HG03575 (cell line): ENCODE measurements around the gene LGR4.

Experiments used
- ATAC-seq: cut with Tn5 transposase; IDR thresholded peaks from one replicate; pipeline ENCODE4 v1.9.1; 2021; ENCODE audit not compliant: unreplicated experiment, insufficient number of reproducible peaks, low FRiP score; ENCODE audit errors: extremely low read depth

LGR4 gene

DNA sequence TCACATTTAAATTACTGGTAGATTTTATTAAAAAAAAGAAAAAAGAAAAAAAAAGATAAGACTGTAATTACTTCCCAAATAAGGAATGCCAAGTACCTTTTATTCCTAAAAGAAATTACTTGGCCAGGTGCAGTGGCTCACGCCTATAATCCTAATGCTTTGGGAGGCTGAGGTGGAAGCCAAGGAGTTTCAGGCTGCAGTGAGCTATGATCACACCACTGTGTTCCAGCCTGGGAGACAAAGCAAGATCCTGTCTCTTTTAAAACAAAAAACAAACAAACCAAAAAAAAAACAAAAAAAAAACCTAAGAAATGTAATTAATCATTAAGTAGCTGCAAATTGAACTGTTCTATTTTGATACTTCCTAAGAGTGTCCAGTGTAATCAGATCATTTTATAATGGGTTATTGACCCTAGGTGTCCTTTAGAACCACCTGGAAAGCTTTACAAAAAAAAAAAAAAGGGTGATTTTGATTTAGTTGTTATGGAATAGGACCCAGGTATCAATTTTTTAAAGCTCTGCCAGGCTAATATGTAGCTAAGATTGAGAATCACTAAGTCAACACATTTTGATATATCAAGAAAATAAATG, 23.2 kb upstream of the LGR4 start:
- no peak for ATAC-seq

GRCh38 chr11:27489092-27489491, 16.5 kb upstream of the LGR4 start:
- no peak for ATAC-seq

GRCh38 chr11:27487706-27488105, 15.1 kb upstream of the LGR4 start:
- no peak for ATAC-seq

DNA sequence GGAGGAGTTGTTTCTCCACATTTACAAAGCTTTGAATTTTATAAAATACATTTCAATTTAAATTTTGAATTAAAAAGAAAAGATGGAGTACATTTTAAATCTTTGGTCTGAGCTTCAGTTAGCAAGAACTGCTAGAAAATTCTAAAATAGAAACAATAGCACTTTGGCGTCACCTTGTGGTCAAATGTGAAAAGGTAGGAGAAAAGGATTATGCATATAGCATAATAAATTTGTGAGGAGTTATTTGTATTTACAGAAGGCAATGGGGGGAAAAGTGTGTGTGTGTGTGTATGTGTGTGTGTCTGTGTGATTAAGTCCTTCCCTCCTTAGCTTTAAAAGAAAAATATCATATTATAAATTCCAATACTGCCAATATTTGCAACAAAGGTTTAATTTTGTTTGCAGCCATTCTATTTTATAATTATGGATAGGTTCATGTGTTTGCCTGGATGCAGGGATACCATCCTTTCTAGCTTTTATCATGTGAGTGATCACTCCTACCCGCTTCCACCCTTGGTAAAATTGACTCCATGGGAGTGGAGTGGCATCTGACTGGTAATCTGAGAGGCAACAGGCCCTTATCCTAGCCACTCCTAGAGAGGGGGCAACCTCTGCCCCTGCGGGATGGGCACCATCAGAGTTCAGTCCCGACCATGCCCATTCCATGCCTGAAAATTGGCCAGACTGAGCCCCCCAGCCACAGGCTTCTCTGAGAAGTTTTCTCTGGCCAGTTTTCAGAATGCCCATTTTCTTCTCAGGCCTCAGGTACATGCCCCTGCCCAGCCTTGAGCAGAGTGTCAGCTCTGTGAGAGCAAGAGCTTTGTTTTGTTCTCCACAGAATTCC, 13.6 kb upstream of the LGR4 start:
- ATAC-seq: no peak

- ATAC-seq: no peak
These were observed 10.2 kb upstream of the LGR4 start for GRCh38 chr11:27482793-27483192.

DNA sequence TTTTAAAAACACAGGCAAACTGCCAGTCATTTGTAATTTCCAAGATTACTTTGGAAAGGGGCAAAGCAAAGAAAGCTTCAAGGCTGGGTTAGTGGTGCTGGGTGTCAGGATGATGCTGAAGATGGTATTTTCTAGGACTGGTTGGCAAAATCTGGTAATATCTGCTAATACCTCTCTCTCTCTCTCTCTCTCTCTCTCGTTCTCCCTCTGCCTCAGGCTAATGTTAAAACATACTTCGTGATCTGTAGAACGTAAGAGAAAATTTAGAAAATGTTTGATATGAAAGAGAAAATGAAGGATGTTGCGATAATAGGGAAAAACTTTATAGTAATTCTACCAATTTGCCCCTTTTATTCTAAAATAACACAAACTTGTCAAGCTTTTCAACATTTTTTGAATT, 9.4 kb upstream of the LGR4 start:
- ATAC-seq: no peak

- ATAC-seq: no peak
These were observed 5.2 kb upstream of the LGR4 start for GRCh38 chr11:27477831-27478230.

DNA sequence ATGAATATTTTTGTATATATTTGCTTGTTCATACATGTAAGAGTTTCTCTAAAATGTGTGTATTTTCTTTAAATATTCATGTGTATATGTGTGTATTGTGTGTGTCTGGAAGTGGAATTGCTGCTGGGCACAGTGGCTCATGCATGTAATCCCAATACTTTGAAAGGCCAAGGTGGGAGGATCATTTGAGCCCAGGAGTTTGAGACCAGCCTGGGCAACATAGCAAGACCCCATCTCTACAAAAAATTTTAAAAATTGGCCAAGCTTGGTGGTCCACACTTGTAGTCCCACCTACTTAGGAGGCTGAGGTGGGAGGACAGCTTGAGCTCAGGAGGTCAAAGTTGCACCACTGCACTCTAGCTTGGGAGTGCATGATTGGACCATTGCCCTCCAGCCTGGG, 4.7 kb upstream of the LGR4 start:
- ATAC-seq: no peak

- ATAC-seq: no peak
These were observed 3.0 kb upstream of the LGR4 start for GRCh38 chr11:27475622-27476021.

- no peak for ATAC-seq
These were observed 422 bp upstream of the LGR4 start for GRCh38 chr11:27473017-27473406.

DNA sequence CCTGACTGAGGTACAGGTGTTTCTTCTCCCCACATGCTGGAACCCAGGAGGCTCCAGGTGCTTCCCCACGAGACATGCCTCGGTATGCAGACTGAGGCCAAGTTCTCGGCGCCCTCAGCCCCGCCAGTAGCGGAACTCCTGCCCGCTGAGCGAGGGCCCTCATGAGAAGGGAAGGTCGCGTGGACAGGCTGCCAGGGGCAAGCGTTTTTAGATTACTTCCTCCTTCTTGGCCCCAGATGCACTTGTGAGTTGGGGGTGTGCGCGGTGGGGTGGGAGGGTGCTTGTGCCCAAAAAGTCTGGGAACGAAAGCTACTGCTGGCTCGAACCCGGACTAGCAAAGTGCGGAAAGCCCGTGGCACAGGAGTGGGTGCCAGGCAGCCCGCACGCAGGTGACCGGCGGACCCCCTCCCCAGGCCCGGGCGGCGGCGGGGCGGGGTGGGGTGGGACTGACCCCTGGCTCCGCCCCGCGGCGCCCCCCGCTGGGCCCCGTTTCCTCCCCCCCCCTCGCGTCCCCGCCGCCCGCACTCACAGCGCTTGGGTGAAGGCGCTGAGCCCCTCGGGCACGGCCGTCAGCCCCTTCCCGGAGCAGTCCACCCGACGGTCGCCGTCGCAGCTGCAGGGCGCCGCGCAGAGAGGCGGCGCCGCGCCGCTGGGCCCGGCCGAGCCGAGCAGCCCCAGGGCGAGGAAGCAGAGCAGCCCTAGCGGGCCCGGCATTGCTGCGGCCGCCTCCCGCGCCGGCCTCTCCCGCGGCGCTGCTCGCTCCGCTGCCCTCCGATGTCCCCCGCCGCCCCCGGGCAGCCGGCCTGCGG, 797 bp downstream of the LGR4 start:
- ATAC-seq: no peak

- no peak for ATAC-seq
These were observed 1.6 kb downstream of the LGR4 start for GRCh38 chr11:27470826-27471588.

DNA sequence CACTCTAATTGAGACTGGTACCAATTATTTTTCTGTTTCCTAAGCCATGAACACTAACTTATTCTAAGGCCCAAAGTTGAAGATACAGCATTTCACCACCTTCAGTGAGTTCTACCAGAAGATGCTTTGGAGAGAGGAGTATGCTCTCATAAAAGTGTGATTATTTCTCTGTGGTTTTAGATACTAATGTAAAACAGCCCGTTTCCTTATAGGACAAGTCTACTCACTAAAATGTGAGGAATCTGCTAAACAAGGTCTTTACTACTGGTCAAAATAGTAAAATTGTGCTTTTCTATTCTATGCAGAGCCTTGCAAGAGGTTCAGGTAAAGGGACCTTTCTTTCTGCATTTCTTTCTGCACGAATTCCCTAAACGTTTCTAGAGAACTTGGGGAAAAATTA, 2.4 kb downstream of the LGR4 start:
- no peak for ATAC-seq

GRCh38 chr11:27468995-27469695, 3.4 kb downstream of the LGR4 start:
- no peak for ATAC-seq

DNA sequence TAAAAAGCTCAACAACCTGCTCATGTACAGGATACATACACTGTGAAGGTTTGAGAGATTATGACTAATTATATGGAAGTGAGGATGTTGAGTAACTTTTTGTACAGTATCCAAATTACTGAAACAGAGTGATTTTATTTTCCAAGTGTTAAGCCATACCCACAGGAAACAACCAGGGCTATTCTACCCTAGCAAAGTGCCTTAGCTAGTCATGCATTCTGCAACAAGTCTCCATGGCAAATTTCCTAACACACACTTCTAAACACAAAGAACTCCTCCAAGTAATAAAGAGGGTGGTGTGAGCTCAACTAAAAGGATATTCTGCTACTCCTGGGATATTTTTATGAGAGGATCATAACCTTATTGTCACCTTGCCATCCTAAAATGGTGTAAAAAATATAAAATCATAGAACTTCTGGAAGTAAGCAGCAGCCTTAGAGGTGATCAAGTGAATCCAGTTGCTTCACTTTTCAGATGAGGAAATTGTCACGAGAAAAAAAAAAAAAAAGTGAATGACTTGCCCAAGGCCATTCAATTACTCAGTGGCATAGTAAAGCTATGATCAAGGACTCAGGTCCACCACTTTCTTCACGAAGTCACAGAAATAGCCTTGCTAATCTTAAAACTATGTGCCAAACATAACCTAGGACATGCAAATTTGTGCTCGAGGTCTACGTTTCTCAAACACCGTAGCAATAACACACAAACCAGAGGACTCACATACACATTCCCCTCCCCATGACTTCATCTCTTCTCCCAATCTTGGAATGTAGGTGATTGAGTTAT, 4.2 kb downstream of the LGR4 start:
- no peak for ATAC-seq

GRCh38 chr11:27467181-27467913, 5.2 kb downstream of the LGR4 start:
- no peak for ATAC-seq

DNA sequence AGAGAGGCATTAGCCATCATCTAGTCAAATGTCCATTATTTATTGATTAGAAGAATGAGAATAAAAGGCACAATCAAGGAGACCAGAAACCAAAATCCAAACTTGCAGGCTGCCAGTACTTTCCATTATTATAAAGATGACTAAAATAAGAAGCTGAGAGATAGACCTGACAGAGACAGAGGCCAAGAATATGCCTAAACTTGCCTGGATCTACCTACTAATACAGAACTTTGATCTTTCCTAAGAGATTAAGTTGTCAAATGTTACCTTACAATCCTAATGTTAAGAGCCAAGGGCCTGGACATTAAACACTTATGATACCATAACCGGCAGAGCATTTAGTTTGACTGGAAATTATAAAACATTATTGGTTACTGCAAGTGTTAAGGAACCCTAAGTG, 6.2 kb downstream of the LGR4 start:
- ATAC-seq: no peak
